ENCODE measurements around the gene DPH3.

DNA sequence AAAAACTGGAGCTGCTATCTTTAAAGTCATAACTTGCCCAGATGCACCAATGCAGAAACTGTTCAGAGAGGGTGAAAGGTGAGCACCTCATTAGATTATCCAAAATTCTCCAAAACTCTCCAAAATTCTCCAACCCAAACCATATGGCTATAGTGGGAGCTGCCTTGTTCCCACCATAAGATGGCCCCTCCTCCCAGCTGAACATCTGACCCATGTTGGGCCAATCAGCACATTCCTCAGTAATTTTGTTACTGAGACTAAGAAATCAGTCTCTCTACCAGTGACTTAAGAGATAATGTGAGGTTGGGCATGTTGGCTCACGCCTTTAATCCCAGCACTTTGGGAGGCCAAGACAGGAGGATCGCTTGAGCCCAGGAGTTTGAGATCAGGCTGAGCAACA is 32.8 kb downstream of the DPH3 start:
- TF ChIP-seq SCRT1 (tag by site-specific recombination; IDR thresholded peaks at IDR 0.05; ENCODE audit: borderline replicate concordance) (no peak), ZNF843 (tag by site-specific recombination; IDR thresholded peaks at IDR 0.05) (no peak)
- TF ChIP-seq, protein P1, sequence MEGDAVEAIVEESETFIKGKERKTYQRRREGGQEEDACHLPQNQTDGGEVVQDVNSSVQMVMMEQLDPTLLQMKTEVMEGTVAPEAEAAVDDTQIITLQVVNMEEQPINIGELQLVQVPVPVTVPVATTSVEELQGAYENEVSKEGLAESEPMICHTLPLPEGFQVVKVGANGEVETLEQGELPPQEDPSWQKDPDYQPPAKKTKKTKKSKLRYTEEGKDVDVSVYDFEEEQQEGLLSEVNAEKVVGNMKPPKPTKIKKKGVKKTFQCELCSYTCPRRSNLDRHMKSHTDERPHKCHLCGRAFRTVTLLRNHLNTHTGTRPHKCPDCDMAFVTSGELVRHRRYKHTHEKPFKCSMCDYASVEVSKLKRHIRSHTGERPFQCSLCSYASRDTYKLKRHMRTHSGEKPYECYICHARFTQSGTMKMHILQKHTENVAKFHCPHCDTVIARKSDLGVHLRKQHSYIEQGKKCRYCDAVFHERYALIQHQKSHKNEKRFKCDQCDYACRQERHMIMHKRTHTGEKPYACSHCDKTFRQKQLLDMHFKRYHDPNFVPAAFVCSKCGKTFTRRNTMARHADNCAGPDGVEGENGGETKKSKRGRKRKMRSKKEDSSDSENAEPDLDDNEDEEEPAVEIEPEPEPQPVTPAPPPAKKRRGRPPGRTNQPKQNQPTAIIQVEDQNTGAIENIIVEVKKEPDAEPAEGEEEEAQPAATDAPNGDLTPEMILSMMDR (tag by site-specific recombination; IDR thresholded peaks at IDR 0.05), result no peak
